Nucleus accumbens (tissue), 56 donors: ENCODE measurements around the gene MDFI.

Experiments
- DNase-seq, 56 donors: peaks; one replicate each; lab custom pipeline; 2025; lab: John Stamatoyannopoulos, UW

MDFI gene

DNA sequence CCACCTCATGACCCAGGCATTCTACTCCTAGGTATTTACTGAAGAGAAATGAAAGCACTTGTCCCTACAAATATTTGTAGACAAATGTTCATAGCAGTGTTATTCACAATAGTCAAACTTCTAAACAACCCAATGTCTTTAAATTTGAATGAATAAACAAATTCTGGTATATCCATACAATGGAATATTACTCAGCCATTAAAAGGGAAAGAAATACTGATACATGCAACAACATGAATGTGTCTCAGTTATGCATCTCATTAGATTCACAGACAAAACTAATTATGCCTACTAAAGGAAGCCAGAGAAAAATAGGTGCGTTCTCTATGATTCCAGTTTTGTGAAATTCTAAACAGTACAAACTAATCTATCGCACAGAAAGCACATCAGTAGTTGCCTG is 30.7 kb downstream of the MDFI start:
- no peak for DNase-seq

DNA sequence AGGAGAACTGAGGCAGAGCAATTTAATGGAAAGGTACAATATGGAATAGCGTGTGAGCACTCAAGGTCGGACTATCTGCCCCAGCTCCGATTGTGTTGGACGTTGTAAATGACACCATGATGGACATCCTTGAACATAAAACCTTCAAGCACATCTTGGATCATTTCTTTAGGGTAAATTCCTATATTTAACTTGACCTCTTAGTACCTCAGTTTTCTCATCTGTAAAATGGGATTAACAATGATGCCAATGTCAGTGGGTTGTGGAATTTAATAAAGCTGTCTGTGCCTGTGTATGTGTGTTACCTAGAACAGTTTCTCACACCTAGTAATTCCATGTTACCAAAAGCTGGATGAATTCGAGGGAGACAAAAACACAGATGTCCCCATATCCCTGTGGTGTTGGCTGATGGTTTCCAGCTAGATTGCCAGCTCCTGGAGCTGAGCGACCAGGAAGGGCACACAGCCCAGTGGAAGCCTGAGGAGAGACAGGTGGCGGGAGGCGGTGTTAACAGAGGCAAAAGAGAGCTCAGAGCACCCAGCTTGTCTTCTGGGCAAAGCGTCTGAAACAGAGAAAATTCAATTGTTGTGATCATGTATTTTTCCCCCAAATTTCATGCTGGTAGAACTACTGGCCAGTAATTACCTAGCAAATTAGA is 32.6 kb downstream of the MDFI start:
- DNase-seq: no peak

GRCh38 chr6:41671376-41671775 is 33.1 kb downstream of the MDFI start:
- no peak for DNase-seq

GRCh38 chr6:41672016-41672415 is 33.7 kb downstream of the MDFI start:
- DNase-seq: no peak

DNA sequence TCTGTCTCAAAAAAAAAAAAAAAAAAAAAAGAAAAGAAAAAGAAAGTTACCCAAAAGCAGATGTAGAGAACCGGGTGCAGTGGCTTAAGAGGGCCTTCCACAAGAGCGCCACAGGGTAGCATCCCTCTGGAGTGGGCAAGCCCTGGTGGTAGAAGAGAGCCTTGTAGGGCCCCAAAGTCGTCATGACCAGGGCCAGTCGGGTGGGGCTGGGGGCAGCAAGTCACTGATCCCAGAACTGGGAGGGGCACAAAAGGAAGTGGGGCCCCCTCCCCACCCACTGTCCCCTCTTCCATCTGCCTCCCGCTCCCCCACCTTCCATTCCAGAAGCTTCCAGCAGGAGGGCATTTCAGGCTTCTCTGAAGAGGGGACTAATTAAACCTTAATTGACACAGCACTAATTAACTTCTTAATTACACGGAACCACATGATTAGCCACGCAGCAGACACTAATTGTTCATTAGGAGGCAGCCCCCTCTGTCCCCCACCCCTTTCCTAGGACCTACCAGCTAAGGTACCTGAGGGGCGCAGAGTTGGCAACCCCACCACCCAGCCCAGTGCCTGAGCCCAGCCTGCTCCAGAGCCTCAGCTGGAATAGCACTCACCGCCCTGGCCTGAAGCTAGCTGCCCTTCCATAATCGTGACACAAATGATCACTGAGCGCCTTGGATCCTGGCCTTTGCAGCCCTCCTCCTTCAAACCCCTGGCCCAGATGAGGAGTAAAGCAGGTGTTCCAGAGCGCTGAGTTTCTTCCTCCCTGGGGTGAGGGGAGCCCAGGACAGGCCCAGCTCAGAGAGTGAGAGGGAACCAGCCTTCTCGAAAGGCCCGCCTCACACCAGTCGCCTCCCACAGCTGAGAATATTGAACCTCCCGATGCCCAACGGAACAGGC is 34.8 kb downstream of the MDFI start:
- DNase-seq: no peak

DNA sequence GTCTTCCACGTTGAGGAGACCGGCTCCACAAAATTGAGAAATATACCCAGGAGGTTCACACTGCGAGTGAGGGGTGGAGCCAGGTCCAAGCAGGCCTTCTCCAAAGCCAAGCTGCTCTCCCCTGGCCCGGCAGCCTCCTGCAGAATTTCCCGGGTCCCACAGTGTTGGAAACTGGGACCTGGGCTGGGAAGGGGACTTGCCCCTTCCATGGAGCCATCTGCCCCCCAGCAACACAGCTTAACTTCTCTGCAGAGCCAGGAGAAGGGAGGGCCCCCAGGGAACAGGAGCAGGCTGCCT is 35.4 kb downstream of the MDFI start:
- no peak for DNase-seq

GRCh38 chr6:41674231-41675000 is 36.1 kb downstream of the MDFI start:
- DNase-seq: no peak

DNA sequence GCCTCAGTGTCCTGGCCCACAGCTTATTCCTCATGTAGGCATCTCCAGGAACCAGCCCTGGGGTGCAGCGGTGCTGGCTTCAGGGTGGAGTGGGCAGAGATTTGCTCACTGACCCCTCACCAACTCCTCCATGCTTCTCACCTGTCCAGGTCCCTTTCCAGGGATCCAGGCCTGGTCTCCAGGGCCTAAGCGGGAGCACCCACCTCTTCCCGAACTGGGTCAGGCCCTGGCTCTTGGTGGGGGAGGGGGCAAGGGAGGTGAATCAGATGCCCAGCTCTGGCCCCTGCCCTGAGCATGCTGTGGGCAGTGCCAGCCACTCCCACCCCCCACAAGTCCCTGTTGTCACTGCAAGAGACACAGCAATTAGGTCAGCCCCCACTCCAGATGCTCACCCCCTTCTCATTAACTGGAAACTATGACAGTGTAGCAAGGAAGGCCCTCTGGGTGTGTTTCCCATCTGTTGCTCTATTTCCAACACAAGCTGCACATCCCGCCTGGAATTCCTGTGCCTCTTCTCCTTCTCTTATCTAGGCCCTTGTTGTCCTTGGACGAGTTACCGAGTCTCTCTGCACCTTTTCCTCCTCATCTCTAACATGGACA is 37.0 kb downstream of the MDFI start:
- DNase-seq: no peak

- DNase-seq: no peak
Measured at GRCh38 chr6:41675992-41676391, 37.7 kb downstream of the MDFI start.

DNA sequence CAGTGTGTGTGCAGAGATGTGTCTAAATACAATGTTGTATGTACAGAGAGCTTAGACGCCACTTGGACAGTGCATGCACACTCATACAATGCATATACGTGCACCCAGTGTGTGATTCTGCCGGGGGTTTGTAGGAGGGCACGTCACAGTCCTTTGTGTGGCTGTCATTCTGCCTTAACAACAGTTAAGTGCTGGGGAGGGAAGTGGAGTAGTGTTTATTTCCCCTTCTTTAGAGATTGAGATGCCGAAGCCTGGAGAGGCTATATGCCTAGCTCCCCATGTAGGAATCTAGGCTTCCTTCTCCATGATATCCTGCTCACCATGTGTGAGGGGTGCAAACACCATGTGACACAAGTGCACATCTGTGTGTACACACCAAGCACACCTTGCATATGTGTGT is 38.2 kb downstream of the MDFI start:
- DNase-seq: no peak

GRCh38 chr6:41677124-41677921 is 39.1 kb downstream of the MDFI start:
- DNase-seq: no peak

- no peak for DNase-seq
Measured at GRCh38 chr6:41678511-41679084, 40.3 kb downstream of the MDFI start.

GRCh38 chr6:41679696-41680095 is 41.4 kb downstream of the MDFI start:
- DNase-seq: no peak

DNA sequence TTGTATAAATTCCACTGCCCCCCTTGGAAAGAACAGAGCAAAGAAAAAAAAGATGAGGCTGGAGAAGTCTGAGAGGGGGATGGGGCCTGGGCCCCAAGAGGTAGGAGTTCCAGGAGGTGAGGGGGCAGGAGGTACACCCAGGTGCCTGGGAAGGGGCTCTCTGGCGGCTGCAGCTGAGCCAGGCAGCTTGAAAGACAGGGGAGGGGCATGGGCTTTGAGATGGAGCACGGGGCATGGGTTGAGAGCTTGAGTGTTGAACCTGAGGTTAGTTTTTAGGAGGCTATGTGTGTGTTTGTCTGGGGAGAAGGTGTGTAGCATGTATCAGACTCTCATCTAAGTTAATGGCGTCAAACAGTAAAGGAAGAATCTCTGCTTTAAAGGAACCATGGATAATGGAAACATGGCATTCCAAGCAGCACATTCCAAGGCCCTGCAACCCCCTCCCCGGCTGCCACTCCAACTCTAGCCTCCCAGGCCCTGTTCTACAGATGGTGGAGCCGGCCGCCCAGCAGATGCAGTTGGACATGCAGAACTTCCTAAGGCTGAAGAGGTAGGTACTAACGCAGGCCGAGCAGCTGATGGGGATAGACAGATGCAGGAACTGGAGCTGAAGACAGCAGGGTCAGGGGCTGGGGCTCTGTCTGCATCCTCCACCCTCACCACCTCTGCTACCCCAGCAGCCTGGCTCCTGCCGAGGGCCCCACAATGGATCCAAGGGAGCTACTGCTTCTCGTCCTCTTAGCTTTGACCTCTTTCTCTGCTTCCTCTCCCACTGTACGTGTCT is 42.1 kb downstream of the MDFI start:
- no peak for DNase-seq

DNA sequence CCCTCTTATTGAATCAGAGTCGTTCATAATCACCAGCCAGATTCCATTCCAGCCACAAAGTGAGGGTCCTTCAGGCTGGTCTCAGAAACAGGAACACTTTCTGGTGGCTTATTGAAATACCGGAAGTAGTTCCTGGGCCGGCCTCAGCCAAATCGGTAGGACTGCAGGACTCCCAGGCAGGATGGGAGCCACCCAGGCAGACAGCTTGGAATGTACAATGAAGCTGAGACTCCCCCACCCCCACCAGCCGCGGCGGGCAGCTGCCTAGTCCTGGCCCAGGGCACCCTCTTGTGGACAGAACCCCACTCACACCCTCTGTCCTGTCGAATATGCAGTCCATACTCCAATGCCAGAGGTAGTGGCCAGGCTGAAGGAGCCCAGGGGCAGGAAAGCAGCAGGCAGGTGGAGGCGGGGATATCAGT is 43.8 kb downstream of the MDFI start:
- peak in 55 of 56 donors; percentile 29 to 94 (median 82) for DNase-seq

GRCh38 chr6:41682497-41683272 is 44.4 kb downstream of the MDFI start:
- peak in 6 of 56 donors; percentile 47 to 62 (median 54) for DNase-seq

- peak in 4 of 56 donors; percentile 61 to 79 (median 74) for DNase-seq
Measured at GRCh38 chr6:41683273-41683522, 44.9 kb downstream of the MDFI start.

- peak in 51 of 56 donors; percentile 50 to 88 (median 75) for DNase-seq
Measured at GRCh38 chr6:41683523-41684310, 45.4 kb downstream of the MDFI start.
